Prostate gland (tissue), 2 donors: ENCODE data around the gene NLGN2. TPM values are rescaled to one million over a fixed set of nuclear protein-coding genes. Genes with fewer than 3 reads are reported as not detected.

ENCODE experiments used
- DNase-seq: peaks from one replicate; pipeline ENCODE4 v3.0.0-alpha.2; 2019; ENCODE audit warnings: low spot score
- H3K27ac ChIP-seq, 2 donors: fragments of 200-600 bp; sonication (generic); 2 replicates each; pipeline ENCODE4 v1.5.1; 2017 to 2019
- H3K27me3 ChIP-seq: fragments of 200-600 bp; sonication (generic); replicated peaks from 2 replicates; pipeline ENCODE4 v1.5.1; 2019; ENCODE audit not compliant: insufficient read depth
- H3K36me3 ChIP-seq, 2 donors: fragments of 200-600 bp; sonication (generic); 1 replicate in 1 of 2; 2 replicates in 1 of 2; pipeline versions ENCODE4 v1.5.1 to v1.8.1; 2017 to 2019
- H3K4me1 ChIP-seq: fragments of 200-600 bp; sonication (generic); replicated peaks from 2 replicates; pipeline ENCODE4 v1.5.1; 2019
- H3K4me3 ChIP-seq, 2 donors: fragments of 200-600 bp; sonication (generic); 2 replicates each; pipeline ENCODE4 v1.5.1; 2017 to 2019
- H3K9me3 ChIP-seq: fragments of 200-600 bp; sonication (generic); 2 replicates; pipeline ENCODE4 v1.5.1; 2017
- POLR2A ChIP-seq: fragments of 450-650 bp; IDR thresholded peaks from one replicate; pipeline ENCODE4 v1.6.1; 2016; ENCODE audit warnings: antibody characterized with exemption, mild to moderate bottlenecking
- POLR2AphosphoS5 ChIP-seq: sonication (generic); formaldehyde crosslinking; IDR thresholded peaks from one replicate; pipeline ENCODE4 v1.6.1; 2017; ENCODE audit warnings: antibody characterized with exemption
- WGBS: methylation state at CpG from one replicate; pipeline ENCODE4 v1.1.5; 2018; 5-methylcytosine and 5-hydroxymethylcytosine counted together
- intact Hi-C: fragments of 100-400 bp; cut with DNase I; formaldehyde crosslinking; loops from one replicate; pipeline ENCODE4 v1.14.2; 2022
- total RNA-seq, 2 donors: library from RNA; depleted of rRNA; stranded (reverse); fragments of >200 nt; gene quantifications; one replicate each; pipeline ENCODE4 v1.1.0, GENCODE V29; 2016
- TF ChIP-seq, protein P1 (sequence below), 4 experiments: fragments of 200-600 bp in 2 of 4; fragments of 450-650 bp in 2 of 4; sonication (generic) in 2 of 4; IDR thresholded peaks; 1 replicate in 3 of 4; 2 replicates in 1 of 4; pipeline ENCODE4 v1.5.1; 2016 to 2019; ENCODE audit warnings: antibody characterized with exemption in 4 of 4, mild to moderate bottlenecking in 2 of 4, moderate library complexity in 2 of 4

NLGN2 gene
- total RNA-seq, 2 donors from 2014 or later, result 8.6 to 16.2 TPM

DNA sequence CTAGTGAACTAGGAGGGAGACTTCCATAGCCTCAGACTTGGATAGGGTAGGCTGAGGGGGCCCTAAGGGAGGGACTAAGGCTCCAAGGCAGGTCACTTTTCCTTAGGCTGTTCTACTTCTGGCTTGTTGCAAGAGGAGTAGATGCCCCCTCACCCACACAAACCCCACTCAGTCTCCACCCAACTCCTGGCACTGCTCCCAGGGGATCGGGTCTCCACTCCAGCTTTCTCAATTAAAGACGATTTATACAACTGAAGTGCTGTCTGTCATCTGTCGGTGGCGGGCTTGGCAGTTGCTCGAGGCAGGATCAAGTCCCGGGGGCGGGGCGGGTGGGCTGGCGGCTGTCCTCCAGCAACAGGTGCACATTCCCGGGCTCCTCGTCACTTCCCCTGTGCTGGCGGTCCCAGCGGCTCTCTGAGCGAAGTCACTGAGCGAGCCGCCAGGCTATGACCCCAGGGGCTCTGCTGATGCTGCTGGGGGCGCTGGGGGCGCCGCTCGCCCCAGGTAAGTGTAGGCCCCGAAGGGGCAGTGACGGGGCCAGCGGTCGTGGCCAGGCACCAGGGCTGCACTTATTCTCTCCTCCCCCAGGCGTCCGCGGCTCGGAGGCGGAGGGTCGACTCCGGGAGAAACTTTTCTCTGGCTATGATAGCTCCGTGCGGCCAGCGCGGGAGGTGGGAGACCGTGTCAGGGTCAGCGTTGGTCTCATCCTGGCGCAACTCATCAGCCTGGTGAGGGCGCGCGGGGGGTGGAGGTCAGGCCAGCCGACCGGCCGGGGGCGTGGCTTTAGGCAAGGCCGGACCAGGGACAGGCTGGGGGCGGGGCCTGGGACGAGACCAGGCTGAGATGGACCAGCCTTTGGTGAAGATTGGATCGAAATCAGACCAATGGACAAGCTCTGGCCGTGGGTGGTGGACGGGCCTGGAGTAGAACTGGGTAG lies 37.3 kb downstream of the NLGN2 start, which contains the start of gene CHRNB1:
CHRNB1 (plus strand) TSS at position 380 of the 937 bp plus-strand sequence; CDS start at position 447, 67 bp downstream.
- Histone ChIP-seq H3K9me3 (no peaks in the 10 kb centered on the region), H3K4me1 (peaks cover 2% of the 10 kb centered on the region), H3K27me3 (no peaks in the 10 kb centered on the region), H3K4me3 (peak within 1 kb of the TSS in 1 of 2 donors; percentile 6), H3K36me3 (no peaks in the 10 kb centered on the region), H3K27ac (no peak within 1 kb of the TSS)
- 17% methylated on average over 38 of the region's 51 CpGs for WGBS
- TF ChIP-seq POLR2AphosphoS5, result no peak
- TF ChIP-seq, protein P1, sequence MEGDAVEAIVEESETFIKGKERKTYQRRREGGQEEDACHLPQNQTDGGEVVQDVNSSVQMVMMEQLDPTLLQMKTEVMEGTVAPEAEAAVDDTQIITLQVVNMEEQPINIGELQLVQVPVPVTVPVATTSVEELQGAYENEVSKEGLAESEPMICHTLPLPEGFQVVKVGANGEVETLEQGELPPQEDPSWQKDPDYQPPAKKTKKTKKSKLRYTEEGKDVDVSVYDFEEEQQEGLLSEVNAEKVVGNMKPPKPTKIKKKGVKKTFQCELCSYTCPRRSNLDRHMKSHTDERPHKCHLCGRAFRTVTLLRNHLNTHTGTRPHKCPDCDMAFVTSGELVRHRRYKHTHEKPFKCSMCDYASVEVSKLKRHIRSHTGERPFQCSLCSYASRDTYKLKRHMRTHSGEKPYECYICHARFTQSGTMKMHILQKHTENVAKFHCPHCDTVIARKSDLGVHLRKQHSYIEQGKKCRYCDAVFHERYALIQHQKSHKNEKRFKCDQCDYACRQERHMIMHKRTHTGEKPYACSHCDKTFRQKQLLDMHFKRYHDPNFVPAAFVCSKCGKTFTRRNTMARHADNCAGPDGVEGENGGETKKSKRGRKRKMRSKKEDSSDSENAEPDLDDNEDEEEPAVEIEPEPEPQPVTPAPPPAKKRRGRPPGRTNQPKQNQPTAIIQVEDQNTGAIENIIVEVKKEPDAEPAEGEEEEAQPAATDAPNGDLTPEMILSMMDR (IDR thresholded peaks at IDR 0.05), result no peak
- TF ChIP-seq POLR2A, result no peak
- no peak for DNase-seq
- intact Hi-C loops, result no loop called here

DNA sequence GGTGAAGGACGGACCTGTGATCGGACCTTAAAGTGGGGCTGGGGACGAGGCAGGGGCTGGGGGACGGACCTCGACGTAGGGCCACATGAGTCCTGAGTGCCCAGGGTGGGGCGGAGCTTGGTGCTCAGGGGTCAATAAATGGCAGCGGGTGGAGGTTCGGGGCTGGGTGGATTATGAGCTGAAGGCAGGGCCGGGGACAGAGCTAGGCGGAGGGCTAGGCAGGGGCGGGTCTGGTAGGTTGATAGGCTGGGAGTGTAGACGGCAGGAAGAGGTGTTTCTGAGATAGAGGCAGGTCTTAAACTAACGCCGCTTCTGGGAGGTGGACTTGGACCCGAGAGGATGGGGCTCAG lies 37.9 kb downstream of the NLGN2 start:
- no peaks in the 10 kb centered on the region for H3K36me3 ChIP-seq
- no peaks in the 10 kb centered on the region for H3K9me3 ChIP-seq
- no peaks in the 10 kb centered on the region for H3K4me1 ChIP-seq
- 12% methylated on average over 16 of the region's 16 CpGs for WGBS
- no peaks in the 10 kb centered on the region for H3K27me3 ChIP-seq
- intact Hi-C loops, result no loop called here
- DNase-seq, result no peak
- no peak overlapping the region for H3K4me3 ChIP-seq
- TF ChIP-seq POLR2AphosphoS5 (no peak), POLR2A (no peak)
- TF ChIP-seq, protein P1 (IDR thresholded peaks at IDR 0.05), result no peak
- no peak overlapping the region for H3K27ac ChIP-seq

DNA sequence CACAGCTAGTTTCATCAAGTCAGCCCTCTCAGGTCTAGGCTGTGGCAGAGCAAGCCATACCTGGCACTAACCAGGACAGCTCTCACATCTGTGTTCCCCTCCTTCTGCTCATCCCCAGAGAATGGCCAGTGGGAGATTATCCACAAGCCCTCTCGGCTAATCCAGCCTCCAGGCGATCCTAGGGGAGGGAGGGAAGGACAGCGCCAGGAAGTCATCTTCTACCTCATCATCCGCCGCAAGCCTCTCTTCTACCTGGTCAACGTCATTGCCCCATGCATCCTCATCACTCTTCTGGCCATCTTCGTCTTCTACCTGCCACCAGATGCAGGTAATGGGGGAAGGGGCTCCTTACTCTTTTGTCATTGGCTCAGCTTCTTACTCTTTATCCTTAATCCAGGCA lies 40.8 kb downstream of the NLGN2 start:
- H3K9me3 ChIP-seq, result no peaks in the 10 kb centered on the region
- intact Hi-C loops, result no loop called here
- H3K27me3 ChIP-seq, result no peaks in the 10 kb centered on the region
- TF ChIP-seq, protein P1 (IDR thresholded peaks at IDR 0.05), result no peak
- TF ChIP-seq POLR2AphosphoS5, result no peak
- no peak for TF ChIP-seq POLR2A
- no peak overlapping the region for H3K4me3 ChIP-seq
- H3K27ac ChIP-seq, result no peak overlapping the region
- no peak for DNase-seq
- H3K36me3 ChIP-seq, result no peaks in the 10 kb centered on the region
- 86% methylated on average over 7 of the region's 7 CpGs for WGBS
- H3K4me1 ChIP-seq, result no peaks in the 10 kb centered on the region

DNA sequence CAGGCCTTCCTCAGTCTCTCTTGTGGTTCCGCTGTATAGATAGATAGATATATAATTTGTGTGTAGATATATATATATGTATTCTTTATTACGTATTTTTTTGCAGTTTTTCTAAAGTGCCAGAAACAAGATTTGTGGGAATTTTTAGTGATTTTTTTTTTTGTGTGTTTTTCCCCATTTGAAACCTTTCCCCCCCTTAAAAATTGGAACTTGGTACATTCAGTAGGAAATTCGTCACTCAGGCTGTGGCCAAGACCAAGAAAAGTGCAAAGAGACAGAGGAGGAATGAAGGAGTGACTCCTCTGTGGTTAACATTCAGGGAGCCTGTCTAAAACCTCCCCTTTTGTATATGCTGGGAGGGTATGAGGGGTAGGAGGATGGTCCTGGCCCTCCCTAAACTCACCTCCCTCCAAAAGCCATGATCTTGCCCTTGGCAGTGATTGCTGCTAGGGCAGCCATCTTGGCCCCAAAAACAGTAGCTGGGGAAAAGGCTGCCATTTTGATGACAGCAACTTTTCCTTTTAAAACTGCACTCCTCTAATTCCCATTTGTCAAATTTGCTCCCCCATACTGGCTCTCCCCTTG lies 52.4 kb downstream of the NLGN2 start:
- TF ChIP-seq, protein P1 (IDR thresholded peaks at IDR 0.05), result no peak
- TF ChIP-seq POLR2AphosphoS5 (no peak), POLR2A (no peak)
- Histone ChIP-seq H3K9me3 (no peaks in the 10 kb centered on the region), H3K4me3 (no peak overlapping the region), H3K4me1 (no peaks in the 10 kb centered on the region), H3K27me3 (no peaks in the 10 kb centered on the region), H3K27ac (no peak overlapping the region), H3K36me3 (peaks cover 0 to 5% of the 10 kb centered on the region in 2 donors)
- 73% methylated on average over 3 of the region's 3 CpGs for WGBS
- intact Hi-C loops, result no loop called here
- DNase-seq, result no peak
